ENCODE results near the gene TOPBP1.

DNA sequence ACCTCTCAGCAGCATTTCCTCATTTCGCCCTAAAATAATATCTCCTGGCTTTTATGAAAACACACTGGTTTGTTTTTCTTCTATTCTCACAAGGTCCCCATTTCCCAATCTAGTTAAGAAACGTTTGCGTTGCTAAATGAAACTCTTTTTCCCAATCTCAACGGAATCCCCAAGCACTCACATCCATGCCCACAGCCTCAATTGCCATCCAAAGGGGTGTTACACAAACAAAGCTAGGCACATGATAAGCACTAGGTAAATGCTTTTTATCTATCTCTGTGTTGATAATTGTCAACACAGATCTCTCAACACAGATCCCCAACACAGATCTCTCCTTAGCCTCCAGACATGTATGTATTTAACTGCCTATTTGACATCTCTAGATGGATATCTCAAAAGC is 49.3 kb upstream of the TOPBP1 start:
- TF ChIP-seq, protein P1, sequence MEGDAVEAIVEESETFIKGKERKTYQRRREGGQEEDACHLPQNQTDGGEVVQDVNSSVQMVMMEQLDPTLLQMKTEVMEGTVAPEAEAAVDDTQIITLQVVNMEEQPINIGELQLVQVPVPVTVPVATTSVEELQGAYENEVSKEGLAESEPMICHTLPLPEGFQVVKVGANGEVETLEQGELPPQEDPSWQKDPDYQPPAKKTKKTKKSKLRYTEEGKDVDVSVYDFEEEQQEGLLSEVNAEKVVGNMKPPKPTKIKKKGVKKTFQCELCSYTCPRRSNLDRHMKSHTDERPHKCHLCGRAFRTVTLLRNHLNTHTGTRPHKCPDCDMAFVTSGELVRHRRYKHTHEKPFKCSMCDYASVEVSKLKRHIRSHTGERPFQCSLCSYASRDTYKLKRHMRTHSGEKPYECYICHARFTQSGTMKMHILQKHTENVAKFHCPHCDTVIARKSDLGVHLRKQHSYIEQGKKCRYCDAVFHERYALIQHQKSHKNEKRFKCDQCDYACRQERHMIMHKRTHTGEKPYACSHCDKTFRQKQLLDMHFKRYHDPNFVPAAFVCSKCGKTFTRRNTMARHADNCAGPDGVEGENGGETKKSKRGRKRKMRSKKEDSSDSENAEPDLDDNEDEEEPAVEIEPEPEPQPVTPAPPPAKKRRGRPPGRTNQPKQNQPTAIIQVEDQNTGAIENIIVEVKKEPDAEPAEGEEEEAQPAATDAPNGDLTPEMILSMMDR (IDR thresholded peaks at IDR 0.05; ENCODE audit: poor library complexity) = no peak
- TF ChIP-seq EZH2phosphoT487 (IDR thresholded peaks at IDR 0.05; ENCODE audit: low read depth, severe bottlenecking, unreplicated experiment) = no peak
- TF ChIP-seq EZH2 (IDR thresholded peaks at IDR 0.05; ENCODE audit: borderline replicate concordance) = no peak
